Panc1 (cell line): ENCODE results near the gene HOXD3.

Source experiments
- CTCF ChIP-seq: fragments of 450-650 bp; IDR thresholded peaks from 2 replicates; pipeline ENCODE4 v1.5.1; 2017; ENCODE audit warnings: mild to moderate bottlenecking
- REST ChIP-seq, 2 experiments: IDR thresholded peaks; 2 replicates each; pipeline ENCODE4 v1.6.1; 2011 to 2012; ENCODE audit warnings: low read depth in 2 of 2, control low read depth in 1 of 2, low read length in 1 of 2, mild to moderate bottlenecking in 1 of 2, moderate library complexity in 1 of 2; ENCODE audit not compliant: insufficient read depth in 1 of 2

- TF ChIP-seq REST (IDR thresholded peaks at IDR 0.05; ENCODE audit: insufficient read depth in 1 of 2, low read depth in 2 of 2, low read length in 1 of 2), result no peak
- no peak for TF ChIP-seq CTCF
Measured at GRCh38 chr2:176125772-176126054, 31.4 kb upstream of the HOXD3 start.
